AG08396 (cell line): Measurements from ENCODE around the gene ANAPC15.

Experiments
- DNase-seq: peaks from one replicate; pipeline ENCODE4 v3.0.0; 2012; ENCODE audit warnings: low spot score, mixed read lengths

Gene ANAPC15

DNA sequence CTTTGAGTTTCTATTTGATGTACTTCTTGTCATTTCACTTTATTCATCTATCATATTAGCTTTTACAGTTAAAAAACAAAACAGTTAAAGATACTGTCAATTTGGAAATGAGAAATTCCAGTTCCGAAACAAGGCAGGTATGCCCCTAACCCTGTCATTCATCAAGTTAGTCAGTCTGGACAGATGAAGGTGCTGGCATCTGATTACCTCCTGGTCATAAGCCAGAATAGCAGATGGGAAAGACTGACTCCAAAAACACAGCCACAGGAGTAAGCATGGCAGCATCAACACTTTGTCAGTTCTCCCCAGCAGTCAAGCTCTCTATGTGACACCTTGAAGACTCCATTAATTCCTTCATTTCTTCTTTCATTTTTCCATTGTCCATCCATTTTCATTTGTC is 27.5 kb downstream of the ANAPC15 start:
- no peak for DNase-seq

DNA sequence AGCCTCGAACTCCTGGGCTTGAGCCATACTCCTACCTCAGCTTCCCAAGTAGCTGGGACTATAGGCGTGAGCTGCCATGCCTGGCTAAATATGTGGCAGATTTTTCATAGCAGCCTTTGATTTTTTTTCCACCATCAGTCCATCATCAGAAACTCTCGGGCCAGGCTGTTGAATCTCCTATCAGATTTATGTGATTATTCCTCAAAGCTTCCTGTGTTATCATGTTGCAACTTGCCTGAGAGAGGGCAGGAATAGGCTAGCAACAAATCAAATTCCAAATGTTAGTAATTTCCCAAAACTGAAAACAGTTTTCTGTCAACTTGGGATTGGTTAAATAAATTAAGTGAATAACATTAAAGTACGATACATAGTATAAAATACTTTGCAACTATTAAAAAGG is 28.4 kb downstream of the ANAPC15 start:
- DNase-seq: no peak

DNA sequence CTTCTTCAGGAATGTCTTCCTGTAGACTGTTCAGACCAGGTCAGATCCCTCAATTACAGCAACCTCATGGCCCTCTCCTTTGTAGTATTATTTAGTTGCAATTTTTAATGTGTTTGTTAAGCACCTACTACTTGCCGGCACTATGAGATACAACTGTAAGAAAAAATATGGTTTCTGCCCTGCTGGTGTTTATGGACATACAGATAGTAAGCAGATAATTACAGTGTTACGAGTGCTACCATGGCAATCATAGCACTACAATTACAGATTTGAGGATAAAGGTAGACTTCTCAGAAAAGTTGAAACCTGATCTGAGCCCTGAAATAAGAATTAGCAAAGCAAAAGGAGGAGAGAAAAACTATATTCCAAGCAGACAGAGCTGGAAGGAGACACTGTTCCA is 29.1 kb downstream of the ANAPC15 start:
- DNase-seq: no peak

DNA sequence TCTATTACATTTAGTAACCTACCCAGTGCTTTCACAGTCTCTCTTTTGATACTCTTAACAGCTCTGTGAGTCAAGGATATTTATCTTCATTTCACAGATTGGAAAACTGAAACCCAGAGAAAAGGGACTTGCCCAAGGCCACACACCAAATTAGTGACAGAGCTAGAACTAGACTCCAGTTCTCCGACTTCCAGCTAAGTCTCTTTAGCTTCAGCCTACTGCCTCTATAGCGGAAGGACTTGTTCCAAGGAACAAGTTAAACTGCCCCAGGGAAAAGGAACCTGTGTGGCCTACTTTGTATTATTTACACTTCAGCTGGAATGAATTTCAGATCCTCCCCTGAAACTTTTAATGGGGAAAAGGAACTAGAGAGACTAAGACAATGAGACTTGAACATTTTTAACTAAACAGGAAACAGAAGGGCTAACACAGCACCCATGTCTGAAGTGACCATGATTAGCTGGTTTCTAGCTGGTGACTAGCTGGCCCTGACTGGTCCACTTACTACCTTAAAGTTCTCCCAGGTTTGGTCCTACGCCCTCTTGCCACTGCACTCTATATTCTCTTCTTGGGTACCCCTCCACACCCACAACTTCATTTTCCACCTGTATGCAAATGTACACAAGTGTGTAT is 30.6 kb downstream of the ANAPC15 start:
- no peak for DNase-seq

DNA sequence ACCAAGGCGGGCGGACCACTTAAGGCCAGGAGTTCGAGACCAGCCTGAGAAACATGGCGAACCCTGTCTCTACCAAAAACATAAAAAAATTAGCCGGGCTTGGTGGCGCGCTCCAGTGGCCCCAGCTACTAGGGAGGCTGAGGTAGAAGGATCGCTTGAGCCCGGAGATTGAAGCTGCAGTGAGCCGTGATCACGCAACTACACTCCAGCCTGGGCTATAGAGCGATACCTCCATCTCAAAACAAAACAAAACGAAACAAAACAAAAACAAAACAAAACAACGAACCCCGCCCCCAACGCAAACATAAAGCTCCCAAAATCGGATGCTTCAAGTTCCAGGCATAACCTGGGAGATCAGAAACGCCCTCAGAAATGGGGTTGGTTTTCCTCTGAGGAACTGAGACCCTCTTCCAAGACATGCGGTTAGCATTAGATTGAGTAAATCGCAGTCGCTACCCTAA is 31.3 kb downstream of the ANAPC15 start:
- no peak for DNase-seq

DNA sequence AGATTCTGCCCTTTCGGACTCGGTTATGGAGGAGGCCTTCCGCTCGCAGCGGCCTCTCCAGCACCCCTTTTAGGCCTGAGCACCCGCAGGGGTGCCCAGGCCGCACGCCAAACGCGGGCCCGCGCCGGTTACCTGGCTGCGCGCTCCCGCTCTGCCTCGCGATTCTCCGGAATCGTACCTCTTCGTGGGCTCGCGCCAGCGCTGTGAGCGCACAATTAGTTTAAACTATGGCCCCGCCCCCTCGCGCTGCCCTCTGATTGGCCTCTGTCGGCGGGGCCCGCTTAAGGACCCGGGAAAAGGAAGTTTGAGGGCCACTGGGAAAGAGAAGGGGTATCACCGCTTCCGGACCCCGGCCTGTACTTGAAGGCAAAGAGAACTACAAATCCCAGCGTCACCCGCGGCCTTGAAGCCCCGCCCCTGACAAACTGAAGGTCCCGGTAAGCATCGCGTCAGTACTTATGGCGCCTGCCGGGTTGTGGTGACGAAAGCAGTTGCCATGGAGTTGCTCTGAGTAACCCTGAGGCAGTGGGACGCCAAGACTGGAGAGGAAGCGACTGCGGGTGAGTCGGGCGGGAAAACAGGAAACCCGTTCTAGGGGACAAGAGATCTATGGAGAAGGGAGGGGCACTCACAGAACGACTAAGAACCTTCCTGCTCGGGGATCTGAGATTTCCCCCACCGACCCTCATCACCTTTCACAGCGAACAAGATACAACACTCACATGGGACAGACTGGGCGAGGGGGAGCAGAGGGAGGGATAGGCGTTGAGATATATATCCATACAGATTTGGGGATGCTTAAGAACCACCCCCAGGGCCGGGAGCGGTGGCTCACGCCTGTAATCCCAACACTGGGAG is 31.9 kb downstream of the ANAPC15 start, which contains the start of the genes LRRC51 and NUMA1:
Gene LRRC51, plus strand, starts transcription at position 525 of the 858 bp plus-strand sequence. CDS start 8,234 bp downstream, outside the sequence.
Gene NUMA1, minus strand, starts transcription at position 217 of the 858 bp plus-strand sequence. CDS start 44,599 bp downstream, outside the sequence.
- DNase-seq: peak; percentile 93

DNA sequence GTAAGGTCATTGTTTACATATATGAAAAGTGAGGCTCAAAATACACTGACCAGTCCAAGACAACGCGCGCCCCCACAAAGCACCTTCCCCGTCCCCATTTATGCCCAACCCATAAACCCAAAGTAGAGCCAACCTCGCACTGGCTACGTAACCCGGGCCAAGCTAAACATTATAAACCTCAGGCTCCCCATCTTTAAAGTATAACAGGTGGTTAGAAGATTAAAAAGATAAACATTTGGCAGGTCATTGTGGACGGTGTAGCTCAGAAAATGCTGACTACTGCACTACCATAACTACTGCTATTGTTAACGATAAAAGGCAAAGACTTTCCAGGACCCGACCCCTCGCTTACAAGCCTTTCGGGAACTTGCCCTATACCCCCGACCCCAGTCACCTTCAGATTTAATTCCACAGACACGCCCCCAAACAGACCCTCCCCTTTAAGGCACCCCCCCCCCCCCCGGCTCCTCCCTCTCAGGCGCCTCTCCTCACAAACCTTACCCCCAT is 32.6 kb downstream of the ANAPC15 start:
- no peak for DNase-seq

DNA sequence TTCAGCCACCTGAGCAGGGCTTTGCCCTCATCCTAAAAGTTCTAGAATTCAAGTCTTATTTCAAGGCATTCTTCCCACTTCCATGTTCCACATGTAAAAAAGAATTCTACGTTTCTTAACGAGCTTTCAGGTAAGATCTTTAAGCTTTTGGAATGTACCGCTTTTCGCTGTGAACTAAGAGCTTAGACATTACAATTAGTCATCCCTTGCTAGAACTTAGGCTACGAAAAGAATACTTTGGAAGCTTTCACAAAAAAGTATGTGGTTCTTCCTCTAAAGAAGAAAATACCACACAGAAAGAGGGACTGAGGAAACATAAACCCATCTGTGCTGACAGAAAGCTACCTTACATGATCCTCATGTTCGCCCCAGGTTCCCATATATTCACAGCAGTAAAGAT is 34.0 kb downstream of the ANAPC15 start:
- DNase-seq: no peak

DNA sequence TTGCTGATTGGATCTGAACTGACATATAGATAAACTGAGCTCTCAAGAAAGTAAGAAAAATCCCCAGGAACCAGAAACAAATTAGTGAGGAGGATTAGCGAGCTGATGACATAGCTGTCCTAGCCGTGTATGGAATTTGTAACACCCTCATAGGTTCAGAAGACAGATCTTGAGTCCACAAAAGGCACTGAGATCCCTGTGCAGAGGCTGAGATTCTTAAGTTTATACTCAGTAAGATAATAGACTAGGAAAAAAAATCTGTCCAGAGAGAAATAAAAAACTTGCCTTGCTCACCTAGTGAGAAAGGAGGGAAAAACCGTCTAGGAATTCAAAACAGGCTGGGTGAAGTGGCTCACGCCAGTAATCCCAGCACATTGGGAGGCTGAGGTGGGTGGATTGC is 36.7 kb downstream of the ANAPC15 start:
- DNase-seq: no peak

DNA sequence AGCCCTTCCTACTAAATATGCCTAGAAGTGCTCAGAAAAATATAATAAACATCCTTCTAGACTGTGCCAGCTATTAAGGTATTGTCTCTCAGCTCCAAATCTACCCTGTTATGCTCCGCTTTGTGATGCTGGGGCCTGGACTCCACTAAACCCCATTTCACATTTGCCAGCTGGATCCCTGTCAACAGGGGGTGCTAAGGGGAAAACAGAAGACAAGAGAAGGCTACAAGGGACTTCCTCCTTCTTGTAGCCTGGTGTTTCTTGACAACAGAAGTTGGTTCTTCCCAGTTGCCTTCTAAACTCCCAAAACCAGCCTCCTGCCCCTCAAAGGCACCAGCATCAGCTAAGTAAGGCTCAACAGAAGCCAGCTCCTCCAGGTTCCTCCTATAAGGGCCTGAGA is 37.4 kb downstream of the ANAPC15 start:
- DNase-seq: no peak

DNA sequence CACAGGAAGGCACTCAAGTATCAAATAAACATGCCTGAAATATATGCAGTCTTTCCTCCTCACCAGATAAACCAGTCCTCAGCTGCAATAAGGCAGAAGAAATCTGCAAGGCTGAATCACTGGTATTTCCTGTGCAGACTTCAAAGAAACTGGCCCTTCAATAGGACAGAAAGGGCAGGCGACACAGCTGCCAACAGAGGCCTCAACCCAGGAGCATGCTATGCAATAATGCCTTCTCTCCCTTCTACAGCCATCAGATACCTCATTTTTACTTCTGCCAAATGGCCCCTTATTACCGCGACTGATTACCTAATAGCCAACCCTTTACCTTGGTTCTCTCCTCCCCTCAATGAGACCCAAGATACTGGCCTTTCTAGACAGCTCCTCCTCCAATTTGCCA is 40.1 kb downstream of the ANAPC15 start:
- peak; percentile 58 for DNase-seq

DNA sequence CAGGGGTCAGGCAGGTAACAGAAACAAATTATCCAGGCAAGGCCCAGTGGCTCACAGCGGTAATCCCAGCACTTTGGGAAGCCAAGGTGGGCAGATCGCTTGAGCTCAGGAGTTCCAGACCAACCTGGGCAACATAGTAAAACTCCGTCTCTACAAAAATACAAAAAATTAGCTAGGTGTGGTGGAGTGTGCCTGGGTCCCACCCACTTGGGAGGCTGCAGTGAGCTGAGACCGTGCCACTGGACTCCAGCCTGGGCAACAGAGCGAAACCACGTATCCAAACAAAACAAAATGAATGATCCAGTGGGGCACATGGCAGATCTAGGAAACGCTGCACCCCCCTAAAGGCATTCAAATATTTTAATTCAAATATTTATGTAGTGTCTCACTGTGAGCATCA is 42.0 kb downstream of the ANAPC15 start:
- no peak for DNase-seq

DNA sequence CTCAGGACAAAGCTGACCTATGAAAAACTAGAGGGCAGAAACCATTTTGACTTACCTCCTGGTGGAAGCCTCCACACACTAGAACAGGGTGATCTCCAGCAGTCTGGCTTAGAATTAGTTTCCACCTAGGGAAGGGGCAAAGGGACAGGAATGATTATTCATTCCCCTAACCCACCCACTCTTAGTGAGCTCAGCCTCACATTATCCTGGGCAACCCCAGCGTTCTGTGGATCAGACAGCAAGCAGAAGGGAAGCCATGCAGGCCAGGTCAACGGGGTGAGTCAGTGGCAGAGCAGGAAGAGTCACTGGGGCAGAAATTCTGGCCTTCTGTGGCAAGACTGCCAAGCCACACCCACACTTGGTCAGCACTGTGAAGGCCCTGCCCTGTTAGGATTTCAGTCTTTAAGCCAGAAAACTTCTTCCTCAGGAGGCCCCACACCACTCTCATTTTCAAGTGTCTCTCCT is 42.7 kb downstream of the ANAPC15 start:
- DNase-seq: peak; percentile 80

DNA sequence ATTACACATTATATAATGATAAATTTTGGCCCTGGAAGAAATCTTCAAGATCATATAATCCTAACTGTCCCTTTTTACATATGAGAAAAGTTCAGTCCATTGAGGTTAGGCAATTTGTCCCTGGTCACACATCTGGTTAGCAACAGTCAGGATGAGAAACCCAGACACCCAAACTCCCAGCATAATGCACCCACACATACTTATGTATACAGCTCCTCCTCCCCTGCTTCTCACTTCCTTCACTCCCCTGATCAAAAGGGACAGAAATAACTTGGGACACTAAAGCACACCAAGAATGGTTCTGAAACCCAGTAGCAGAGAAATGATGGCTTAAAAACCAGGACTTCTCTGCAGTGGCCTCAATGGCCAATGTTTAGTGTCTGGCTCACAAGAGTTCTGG is 43.3 kb downstream of the ANAPC15 start:
- DNase-seq: no peak

DNA sequence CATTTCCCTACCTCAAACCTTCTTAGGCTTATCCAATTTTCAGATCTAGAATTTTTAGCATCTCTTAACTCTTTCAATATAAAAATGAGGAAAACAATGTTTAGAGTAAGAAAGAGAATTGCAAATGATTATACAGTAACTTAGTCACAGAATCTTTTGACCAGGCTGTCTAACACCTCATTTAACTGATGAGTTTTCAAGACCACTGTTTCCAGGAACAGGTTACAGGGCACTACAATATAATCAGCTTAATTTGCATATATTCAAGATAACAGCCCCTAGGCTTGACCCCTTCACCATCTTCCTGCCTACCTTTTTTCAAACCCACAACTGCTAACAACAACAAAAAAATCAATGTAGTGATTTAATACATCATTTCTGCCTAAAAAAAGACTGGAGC is 44.8 kb downstream of the ANAPC15 start:
- no peak for DNase-seq

DNA sequence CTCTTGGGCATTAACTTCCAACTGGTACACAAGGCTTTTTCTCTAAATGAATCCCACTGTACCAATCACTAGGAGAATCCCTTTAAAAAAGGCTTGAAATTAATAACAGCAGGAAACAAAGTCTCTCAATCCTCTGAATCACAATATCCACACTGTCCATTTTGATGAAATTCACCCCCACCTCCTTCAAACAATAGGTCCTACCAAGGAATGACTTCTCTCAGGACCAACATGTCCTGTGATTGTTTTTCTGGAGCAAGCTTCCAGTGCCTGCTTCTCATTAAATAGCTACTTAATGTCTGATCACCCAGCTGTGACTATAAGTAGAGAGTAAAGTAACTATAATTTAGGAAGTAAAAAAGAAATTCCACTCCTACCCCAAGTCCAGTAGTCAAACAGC is 45.2 kb downstream of the ANAPC15 start:
- no peak for DNase-seq

DNA sequence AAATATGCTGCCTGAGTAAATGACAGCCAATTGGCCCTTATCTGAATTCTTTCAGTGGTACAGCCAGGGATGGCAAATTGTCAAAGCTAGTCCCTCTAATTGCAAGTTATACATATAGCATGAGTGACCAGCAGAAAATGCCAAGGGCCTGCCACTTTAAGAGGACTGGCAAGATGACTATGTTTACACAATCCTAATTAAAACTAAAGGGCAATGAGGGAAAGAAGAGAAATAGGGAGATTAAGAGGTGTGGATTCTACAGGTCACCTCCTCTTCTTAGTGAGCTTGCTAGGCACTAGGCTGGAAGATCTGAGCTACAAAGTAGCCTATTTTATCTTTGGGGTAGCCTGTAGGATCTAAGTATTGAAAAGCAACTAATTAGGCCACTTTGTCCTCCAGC is 45.6 kb downstream of the ANAPC15 start:
- no peak for DNase-seq

DNA sequence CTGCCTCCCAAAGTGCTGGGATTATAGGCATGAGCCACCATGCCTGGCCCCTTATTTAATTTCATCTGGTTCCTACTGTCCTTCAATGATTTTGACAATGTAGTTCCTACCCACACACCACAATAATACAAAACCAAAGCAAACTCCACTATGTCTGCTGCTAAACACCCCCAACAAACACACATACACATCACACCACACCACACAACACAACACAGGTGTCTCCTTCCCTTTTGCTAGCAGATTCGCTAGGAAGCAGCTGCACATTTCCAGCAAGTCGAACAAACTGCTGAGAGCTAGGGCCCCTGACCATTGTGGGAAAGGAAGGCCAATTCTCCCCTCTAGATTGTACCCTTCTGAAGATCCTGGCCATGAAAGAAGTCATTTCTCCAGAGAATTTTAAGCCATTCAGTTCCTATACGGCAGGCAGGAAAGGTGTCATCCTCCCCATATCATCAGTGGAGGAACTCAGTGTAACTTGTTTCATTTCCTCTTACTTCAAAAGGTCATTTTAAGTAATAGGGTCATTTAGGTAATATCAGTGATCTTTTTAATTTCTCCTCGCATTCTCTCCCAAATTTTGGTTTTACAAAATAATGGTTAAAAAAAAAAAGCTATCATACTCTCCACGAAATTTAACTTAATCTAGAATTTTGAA is 50.6 kb downstream of the ANAPC15 start:
- DNase-seq: no peak
